GM18909 (cell line): ENCODE data around the gene SPAG7.

ENCODE experiments used
- ATAC-seq: cut with Tn5 transposase; IDR thresholded peaks from one replicate; pipeline ENCODE4 v1.9.1; 2021; ENCODE audit warnings: mild to moderate bottlenecking; ENCODE audit not compliant: unreplicated experiment, poor library complexity

SPAG7 gene, protein sequence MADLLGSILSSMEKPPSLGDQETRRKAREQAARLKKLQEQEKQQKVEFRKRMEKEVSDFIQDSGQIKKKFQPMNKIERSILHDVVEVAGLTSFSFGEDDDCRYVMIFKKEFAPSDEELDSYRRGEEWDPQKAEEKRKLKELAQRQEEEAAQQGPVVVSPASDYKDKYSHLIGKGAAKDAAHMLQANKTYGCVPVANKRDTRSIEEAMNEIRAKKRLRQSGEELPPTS

DNA sequence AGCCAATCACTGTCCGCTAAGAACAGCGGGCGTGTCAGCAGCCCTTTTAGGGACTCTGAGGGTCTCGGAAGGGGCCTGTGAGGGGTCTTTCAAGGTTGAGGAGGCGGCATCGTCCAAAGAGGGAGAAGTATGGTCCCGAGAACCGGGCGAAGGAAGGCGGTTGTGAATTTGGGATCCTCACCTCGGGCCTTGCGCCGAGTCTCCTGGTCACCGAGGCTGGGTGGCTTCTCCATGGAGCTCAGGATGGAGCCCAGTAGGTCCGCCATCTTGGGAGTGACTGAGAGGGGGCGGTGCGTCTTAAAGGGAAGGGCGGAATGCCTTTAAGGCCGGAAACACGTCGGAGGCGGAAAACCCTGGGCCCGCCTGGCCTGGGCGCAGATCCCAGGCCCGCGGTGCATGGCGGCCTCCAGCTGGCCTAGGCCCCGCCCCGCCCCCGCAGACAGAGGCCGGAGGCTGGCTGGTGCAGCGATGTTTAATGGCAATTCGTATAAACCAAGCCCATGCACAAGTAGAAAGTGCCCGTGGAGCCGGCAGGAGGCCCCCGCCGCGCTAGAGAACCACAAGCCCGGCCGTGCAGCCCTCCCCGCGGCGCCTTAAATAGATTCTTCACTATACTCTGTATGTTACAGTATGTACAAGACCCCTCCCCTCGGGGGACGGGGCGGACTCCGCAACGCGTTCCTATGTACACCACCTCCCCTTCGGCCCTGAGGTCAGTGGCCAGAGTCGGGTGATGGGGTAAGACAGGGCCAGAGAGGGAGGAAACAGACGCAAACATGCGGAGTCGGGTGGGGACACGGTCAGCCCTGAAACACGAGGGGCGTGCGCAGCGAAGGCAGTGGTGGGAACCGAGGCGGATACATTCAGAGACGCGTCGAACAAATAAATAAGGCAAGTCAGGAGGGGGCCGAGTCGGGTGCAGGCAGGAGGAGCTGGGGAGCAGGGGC is at the start of gene SPAG7:
Gene SPAG7, minus strand, starts transcription at position 279 of the 947 bp plus-strand sequence. Its CDS starts 13 bp downstream, at position 266.
- ATAC-seq: peak; percentile 67

DNA sequence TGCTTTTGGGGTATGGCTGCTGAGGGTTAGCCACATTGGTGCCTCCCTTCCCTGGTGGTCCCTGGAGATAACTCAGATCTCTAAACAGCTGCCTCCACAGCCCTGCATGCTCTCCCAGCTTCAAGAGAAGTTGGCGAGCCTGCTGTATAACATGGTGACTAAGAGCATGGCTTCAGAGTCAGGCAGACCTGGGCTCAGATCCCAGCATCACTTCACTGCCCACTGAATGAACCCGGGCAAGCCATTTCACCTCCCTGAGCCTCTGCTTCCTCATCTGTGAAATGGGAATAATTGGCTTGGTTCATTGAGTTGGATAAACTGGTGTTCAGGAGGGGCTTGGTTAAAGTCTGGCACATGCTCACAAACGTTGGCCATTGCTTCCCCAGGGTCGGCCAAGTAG is 46.7 kb upstream of the SPAG7 start:
- no peak for ATAC-seq

DNA sequence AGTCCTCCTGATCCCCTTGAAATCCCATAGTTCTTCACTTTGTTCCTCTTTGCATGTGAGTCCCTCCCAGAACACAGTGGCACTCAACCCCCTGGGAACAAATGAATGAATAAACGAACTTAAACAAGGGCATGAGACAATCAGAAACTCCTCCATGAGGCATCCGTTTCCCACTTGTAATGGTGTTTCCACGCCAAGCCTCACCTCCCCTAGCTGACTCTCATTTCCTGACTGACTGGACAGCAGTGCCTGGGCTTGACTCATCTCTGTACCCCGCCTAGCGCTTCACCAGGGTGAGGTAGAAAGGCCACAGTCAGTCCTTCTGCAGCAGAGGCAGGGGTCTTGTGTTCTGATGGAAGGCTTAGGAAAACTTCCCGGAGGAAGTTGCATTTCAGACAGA is 44.3 kb upstream of the SPAG7 start:
- no peak for ATAC-seq

DNA sequence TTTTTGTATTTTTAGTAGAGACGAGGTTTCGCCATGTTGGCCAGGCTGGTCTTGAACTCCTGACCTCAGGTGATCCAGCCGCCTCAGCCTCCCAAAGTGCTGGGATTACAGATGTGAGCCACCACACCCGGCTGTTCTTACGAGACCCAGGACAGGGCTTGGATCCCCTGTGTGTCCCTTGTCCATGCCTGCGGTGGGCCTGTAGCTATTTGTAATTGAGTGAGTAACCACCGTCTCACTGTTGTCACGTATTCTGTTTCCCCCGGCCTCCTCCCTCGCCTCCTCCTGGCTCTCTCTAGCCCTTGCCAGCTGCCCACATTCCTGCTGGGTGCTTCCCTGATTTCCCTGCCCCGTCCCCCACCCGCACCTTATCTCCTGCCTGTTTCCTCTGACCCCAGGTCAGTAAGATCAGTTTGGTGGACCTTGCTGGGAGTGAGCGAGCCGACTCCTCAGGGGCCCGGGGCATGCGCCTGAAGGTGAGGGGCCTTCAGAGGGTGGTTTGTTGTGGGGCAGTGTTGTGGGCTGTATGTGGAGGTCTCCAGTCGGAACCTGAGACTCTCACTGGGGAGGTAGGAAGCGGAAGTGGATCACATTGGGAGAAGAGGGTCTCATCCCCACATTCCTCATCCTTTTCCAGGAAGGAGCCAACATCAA is 35.7 kb upstream of the SPAG7 start:
- ATAC-seq: no peak

DNA sequence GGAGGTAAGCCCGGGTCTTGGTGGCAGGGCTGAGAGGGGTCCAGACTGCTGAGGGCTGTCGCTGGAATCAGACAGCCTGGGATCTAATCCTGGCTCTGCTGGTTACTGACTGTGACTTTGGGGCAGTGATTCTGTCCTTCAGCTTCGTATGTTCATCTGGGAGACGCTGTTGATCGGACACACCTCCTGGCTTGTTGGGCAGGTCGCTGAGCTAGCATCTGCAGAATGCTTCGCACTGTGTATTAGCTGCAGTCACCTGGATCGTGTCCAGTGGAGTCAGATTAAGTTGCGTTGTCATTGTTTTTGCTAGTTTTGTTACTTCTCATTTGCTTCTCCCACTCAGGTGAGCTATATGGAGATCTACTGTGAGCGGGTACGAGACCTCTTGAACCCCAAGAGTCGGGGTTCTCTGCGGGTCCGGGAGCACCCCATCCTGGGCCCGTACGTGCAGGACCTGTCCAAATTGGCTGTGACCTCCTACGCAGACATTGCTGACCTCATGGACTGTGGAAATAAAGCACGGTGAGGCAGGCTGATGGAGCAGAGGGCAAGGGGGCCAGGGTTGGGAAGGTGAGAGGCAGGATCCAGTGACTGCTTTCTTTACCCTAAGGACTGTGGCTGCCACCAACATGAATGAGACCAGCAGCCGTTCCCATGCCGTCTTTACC is 34.6 kb upstream of the SPAG7 start:
- no peak for ATAC-seq

DNA sequence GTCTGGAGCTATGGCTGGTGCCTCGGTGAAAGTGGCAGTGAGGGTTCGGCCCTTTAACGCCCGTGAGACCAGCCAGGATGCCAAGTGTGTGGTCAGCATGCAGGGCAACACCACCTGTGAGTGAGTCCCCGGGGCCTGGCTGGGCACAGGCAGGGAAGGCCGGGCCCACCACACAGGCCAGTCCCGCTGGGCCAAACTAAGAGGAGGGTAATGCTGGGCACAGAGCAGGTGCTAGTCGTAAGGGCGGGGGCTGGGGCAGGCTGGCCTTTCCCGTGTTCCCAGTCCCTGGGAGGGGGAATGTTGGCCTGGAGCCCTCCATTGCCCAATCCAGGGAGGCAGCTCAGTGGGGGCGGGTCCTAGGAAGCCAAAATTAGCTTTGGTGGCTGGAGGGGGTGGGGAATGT is 32.6 kb upstream of the SPAG7 start:
- no peak for ATAC-seq

DNA sequence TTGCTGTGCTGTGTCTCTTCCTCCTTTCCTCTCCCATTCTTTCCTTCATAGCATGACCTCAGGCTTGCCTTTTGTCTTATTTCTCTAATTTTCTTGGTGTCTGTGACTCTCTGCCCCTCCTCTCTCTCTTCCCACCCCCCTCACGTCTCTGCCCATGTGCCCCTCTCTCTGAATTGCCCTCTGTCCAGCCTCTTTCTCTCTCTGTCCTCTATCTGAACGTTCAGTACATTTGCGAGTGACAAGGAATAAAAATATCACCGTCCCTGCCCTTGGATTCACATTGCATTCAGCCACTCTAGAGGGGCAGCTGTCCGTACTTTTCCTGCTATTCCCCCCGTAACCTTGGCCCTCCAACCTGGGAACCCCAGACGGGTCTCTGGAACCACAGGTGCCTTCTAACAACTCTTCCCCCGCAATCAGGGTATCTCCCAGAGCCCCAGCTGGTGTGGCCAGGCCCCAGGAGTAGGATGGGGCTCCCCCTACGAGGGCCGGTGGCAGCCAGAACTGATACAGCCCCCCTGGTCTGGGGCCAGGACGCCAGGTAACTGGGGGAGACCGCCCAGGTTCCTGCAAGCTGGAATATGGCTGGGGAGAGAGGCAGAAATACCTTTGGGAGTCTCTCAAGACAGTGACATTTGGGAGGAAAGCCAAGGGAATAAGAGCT is 31.9 kb upstream of the SPAG7 start:
- ATAC-seq: no peak

DNA sequence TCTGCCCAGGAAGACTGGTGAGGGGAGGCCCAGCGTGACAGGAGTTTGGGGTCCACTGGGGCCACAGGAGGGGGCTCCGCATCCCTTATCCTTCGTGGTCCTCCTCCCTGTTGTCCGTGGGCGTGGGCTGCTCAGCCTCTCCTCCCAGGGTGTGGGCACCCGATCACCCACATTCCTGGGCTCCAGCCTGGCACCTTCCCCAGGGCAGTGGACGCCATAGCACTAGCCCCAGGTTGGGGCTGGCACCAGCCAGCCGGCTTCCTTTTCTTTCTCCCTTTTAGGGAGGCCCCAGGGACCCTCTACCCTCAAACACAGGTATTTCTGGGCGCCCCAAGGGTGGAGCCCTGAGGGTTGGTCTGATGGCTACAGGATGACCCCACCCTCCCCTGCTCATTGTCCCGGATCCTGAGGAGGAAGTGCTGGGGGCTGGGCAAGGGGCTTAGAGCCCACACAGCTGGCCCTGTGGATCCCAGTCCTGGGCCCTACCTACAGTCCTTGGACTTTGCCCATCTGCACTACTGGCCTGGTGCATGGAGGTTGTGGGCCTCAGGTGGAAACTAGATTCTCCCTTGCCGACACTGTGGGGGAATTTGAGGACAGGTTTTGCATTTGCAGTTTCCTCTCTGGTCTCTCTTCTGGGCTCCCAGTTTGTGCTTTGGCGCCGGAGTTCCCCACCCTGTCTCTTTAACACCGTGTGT is 31.3 kb upstream of the SPAG7 start:
- ATAC-seq: no peak

DNA sequence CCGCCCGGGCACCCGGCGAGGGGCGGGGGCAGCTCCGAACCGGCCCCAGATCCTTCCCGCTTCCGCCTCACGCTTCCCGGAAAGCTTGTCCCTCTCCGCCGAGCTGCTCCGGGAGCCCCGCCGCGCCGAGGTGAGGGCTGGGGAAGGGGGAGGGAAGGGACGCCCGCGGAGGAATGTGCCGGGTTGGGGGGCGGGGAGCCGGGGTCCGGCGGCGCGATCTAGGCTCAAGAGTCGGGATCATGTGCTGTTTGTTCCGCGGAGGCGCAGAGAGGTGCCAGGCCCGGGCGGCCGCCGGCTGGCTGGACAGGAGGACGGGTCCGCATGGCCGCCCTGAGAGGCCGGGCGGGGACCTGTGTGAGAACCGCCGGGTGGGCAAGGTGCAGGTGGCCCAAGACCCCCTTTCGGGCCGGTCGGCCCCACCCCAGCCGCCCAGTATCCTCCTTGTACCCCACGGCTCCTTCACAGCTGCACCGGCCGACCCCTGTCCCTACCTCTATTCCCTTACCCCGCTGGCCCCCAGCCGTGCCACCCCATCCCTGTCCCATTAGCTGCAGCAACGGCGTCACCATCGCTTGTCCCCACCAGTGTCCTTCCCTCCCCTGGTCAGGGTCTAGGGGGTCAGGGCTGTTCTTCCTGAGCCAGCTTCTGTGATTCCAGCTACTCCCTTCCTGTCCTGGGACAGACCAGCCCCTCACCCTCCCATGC is 30.6 kb upstream of the SPAG7 start:
- peak; percentile 15 for ATAC-seq

DNA sequence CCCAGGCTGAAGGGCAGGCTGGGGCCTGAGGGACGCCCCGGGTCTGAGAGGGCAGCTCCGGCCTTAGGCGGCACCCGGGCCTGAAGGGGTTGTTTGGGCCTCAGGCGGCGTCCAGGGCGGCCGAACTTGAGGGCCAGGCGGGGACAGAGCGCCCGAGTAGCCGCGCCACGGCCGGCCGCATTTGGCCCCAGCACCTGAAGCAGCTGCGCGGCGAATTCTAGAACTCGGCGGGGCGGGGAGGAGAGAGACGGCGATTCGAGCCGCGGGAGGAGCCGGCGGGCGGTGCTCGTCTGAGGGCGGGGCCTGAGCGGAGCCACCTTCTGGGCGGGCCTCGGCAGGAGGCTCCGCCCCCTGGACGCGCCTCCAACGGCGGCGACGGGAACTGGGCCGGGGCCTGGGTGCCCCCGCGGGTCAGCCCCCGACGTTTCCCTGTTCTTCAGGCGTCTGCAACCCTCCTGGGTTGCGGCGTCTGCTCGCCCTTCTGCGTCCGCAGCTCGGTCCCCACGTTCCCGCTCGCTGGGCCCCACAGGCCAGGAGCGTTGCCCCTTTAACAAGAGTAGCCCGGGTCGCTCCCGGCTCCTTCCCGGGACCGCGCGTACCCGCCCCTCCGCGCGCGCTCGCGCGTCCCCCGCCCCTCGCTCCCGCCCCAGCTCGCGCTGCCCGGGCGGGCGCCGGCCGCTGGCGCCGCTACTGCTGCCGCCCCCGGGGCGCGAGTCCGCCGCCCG is 29.8 kb upstream of the SPAG7 start, which contains the start of the genes INCA1 and KIF1C:
Gene INCA1, minus strand, starts transcription at position 221 of the 725 bp plus-strand sequence. CDS start 3,085 bp downstream, outside the sequence.
Gene KIF1C, plus strand, starts transcription at position 649 of the 725 bp plus-strand sequence. CDS start 2,297 bp downstream, outside the sequence.
- ATAC-seq: peak; percentile 86

DNA sequence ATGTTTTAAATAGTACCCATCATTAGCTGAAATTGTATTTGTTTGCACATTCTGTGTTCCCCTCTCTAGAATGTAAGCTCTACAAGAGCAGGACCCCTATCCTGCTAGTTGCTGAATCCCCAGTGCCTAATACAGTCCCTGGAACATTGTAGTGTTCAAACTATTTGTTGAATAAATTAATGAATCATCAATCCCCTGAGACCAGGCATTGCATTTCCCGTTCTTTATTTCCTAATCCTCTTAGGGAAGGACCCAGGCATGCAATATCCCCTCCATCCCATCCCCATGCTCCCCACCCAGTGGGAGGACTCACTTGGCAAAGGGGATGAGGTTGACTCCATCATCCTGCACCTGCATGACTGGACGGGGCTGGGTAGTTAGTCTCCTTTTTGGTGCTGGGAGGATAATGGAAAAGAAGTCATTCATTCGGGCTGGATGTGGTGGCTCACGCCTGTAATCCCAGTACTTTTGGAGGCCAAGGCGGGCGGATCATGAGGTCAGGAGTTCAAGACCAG is 26.5 kb upstream of the SPAG7 start:
- no peak for ATAC-seq

DNA sequence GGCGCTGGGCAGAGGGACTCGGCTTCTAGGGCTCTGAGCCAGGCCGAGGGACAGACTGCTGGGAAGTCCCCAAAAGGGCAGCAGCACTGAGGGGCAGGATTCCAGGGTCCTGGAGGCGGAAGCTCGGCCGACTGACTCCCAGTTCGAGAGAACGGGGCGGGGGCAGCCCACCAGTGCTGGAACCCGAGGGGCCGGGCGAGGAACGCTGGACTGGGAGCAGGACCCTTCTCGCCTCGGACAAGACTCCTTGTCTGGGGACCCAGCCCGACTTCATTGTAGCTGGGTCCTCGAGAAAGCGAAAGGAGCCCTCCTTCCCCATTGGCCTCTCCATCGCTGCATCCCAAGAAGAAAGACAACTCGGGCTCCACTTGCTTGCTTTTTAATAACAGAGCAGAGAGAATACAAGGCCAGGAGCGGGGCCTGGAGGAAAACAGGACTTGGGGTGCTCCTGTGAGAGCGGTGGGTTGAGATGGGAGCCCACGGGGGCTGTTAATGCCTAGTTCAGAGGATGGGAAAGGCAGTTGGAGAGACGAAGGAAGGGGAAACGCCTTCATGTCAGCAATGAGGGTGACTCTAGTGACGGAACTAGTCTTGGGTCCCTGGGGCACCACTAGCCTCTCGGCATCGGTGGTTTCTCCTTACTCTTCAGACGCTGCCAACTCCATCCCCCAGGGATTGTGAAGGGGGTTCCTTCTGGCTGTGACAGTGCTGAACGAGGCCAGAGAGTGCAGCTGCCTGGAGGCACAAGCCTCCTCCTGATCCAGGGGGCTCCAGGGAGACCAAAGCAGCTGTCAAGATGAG is 20.4 kb upstream of the SPAG7 start:
- peak; percentile 18 for ATAC-seq

DNA sequence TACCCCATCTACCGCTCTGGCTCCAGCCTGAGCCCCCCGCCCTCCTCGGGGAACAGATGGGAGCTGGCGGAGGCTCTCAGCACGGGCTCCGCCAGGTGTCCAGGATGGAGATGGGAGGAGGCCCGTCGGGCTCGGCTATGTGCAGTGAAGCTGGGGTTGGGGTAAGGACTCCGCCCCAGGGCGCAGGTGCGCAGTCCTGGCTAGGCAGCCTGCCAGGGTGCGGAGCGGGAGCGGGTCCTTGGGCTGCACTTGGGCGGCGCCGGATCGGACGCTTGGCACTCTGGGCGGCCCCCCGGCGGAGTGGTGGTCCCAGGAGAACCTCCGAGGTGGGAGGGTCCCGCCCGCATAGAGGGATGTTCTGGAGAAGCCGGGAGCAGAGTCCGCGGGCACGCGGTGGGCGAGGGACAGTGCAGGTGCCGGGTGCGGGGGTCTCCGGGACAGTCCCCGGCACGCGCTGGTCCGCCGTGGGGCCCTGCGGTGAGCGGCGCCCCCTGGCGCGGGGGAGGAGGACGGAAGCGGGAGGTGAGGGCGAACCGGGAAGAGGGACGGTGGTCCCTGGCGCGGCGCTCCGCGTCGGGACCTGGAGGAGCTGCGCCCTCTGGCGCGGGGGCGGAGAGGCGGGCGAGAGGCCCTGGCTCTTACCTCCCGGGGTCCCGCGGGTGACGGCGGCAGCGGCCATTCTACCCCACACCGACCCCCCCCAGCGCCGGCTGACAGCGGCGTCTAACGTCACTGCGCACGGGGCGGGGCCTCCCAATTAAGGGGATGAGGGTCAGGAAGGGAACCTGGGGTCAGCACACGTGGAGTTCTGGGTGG is 19.5 kb upstream of the SPAG7 start, which contains the start of gene CAMTA2:
Gene CAMTA2, minus strand, starts transcription at position 725 of the 816 bp plus-strand sequence. CDS start 1,453 bp downstream, outside the sequence.
- peak; percentile 67 for ATAC-seq

DNA sequence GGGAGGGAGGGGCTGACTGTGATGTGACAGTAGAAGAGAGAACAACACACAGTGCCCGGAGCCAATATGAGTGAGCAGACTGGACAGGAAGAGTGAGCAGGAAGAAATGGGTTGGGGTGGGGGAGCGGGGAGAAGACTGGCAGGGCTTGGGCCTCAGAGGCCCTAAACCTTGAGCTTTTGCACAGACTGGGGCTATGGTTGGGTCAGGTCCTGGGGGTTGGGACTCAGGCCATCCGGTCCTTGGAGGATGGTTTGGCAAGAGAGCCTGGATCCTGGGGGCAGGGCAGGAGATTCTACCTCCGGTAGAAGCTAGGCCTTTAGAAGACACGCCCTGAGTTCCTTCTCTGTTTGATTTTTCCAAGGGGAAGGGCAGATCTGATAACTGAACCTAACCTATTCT is 18.8 kb upstream of the SPAG7 start:
- no peak for ATAC-seq

DNA sequence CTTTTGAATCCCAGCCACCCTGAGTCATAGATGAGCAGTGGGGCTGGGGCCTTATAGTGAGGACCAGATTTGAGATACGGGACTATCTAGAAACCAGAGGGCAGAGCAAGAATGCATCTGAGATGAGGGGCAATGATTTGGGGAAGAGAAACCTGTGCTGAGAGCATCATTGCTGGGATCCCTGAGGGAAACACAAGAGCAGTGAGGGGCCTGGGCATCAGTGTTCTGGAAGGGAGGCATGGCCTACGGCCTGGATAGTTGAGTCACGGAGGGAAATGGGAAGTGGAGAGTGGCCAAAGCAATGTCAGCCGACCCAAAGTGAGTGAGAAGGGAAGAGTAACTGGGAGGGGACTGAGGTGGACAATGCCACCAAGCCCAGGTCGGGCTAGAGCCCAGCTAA is 14.7 kb upstream of the SPAG7 start:
- ATAC-seq: no peak

DNA sequence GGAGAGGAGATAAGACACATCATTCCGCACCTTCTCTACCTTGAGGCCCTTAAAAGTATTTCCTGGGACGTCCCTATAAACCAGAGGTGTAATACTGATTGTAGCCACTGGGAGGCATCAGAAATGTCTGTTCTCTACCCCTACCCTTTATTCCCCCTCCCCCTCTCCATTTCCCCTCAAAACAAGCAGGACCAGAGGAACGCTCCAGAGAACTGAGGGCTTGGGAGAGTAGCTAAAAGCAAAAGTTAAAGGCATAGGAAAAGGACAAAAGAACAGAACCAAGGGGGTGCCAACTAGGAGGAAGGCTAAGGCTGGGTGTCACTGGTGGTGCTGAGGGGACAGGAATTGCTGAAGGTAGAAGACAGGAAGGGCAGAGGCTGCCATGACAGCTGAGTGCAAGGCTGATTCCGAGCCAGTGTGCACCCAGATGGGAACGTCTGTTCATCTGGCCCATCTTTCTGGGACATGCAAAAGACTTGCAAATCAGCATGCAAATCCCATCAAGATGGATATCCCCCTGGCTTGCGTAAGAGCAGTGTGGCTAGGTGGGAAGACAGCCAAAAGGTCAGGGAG is 13.1 kb upstream of the SPAG7 start:
- no peak for ATAC-seq
